GM19351 (cell line): ENCODE measurements around the gene PTPDC1.
A peak's percentile ranks its signal among the peaks of the same experiment; 100 is the strongest.

ENCODE experiments used
- ATAC-seq: cut with Tn5 transposase; IDR thresholded peaks from one replicate; pipeline ENCODE4 v1.9.1; 2021; ENCODE audit warnings: mild to moderate bottlenecking, moderate library complexity; ENCODE audit not compliant: unreplicated experiment

Gene PTPDC1

GRCh38 chr9:94084314-94084713 lies at the start of gene PTPDC1:
PTPDC1 (plus strand) TSS chr9:94084464; CDS start chr9:94084531, 67 bp downstream.
- no peak for ATAC-seq

- ATAC-seq = no peak
These were observed 49.8 kb upstream of the PTPDC1 start for GRCh38 chr9:94034511-94034910.

GRCh38 chr9:94039786-94040185 lies 44.5 kb upstream of the PTPDC1 start:
- no peak for ATAC-seq

GRCh38 chr9:94042516-94043360 lies 41.5 kb upstream of the PTPDC1 start:
- no peak for ATAC-seq

- ATAC-seq = no peak
These were observed 29.5 kb upstream of the PTPDC1 start for GRCh38 chr9:94054716-94055115.

- no peak for ATAC-seq
These were observed 27.8 kb upstream of the PTPDC1 start for GRCh38 chr9:94056442-94056974.

- ATAC-seq = no peak
These were observed 26.3 kb upstream of the PTPDC1 start for GRCh38 chr9:94057918-94058317.

GRCh38 chr9:94061864-94062263 lies 22.4 kb upstream of the PTPDC1 start:
- no peak for ATAC-seq

- ATAC-seq = no peak
These were observed 18.7 kb upstream of the PTPDC1 start for GRCh38 chr9:94065535-94065961.

GRCh38 chr9:94068257-94068656 lies 16.0 kb upstream of the PTPDC1 start:
- no peak for ATAC-seq

- ATAC-seq = no peak
These were observed 7.7 kb upstream of the PTPDC1 start for GRCh38 chr9:94076557-94076956.

- no peak for ATAC-seq
These were observed 6.2 kb upstream of the PTPDC1 start for GRCh38 chr9:94078086-94078485.

GRCh38 chr9:94079236-94079635 lies 5.0 kb upstream of the PTPDC1 start:
- no peak for ATAC-seq

- ATAC-seq = no peak
These were observed 4.0 kb upstream of the PTPDC1 start for GRCh38 chr9:94080249-94080648.

- peak; percentile 59 for ATAC-seq
These were observed 2.8 kb upstream of the PTPDC1 start for GRCh38 chr9:94081435-94081834.

GRCh38 chr9:94081864-94082463 lies 2.3 kb upstream of the PTPDC1 start:
- no peak for ATAC-seq

GRCh38 chr9:94082553-94082952 lies 1.7 kb upstream of the PTPDC1 start:
- ATAC-seq = no peak

- no peak for ATAC-seq
These were observed 1.3 kb upstream of the PTPDC1 start for GRCh38 chr9:94082956-94083355.

- no peak for ATAC-seq
These were observed 880 bp upstream of the PTPDC1 start for GRCh38 chr9:94083384-94083783.

GRCh38 chr9:94085062-94085639 lies 887 bp downstream of the PTPDC1 start:
- no peak for ATAC-seq

- no peak for ATAC-seq
These were observed 2.5 kb downstream of the PTPDC1 start for GRCh38 chr9:94086486-94087345.
